Lower leg skin (tissue), 3 donors: ENCODE results near the gene PIAS4.

Experiments
- POLR2A ChIP-seq, 2 donors: fragments of 450-650 bp; IDR thresholded peaks; one replicate each; pipeline ENCODE4 v1.6.1; 2016 to 2017; ENCODE audit warnings: antibody characterized with exemption in 2 of 2, mild to moderate bottlenecking in 1 of 2, moderate library complexity in 1 of 2
- TF ChIP-seq, protein P1 (sequence below), 3 donors: fragments of 450-650 bp; IDR thresholded peaks; one replicate each; pipeline ENCODE4 v1.5.1; 2016; ENCODE audit warnings: antibody characterized with exemption in 3 of 3, mild to moderate bottlenecking in 3 of 3, moderate library complexity in 2 of 3

DNA sequence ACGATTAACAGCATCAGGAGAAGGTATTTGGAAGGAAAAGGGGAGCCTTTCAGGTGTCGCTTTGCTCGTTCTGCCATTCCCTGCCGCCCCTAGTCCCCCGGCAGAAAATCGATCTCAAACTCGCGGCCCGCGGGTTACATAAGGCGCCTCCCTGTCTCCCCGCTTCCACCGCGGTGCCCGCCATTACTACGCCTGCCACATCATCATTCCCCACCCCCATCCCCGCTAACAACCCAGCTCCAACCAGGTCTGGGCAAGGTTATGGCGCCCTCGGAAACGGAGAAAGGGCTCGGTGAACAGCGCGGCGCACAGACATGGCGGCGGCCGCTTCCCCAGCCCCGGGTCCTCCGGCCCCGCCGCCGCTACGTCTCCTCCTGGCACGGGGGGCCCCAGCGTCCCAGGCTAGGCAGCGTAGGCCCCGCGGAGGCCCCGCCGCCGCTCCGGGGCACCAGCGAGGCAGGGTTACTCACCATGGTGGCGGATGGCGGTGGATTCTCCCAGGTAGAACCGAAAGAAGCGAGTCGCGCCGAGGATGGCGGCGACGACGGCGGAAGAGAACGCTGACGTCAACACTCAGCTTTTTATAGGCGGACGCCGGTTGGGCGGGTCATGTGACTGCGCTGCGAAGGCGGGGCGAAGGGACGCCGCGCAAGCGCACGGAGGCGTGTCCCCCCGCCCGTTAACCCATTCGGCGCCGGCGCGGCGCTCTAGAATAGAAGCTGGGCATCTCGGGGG lies 22.5 kb upstream of the PIAS4 start, which contains the start of gene EEF2:
- TF ChIP-seq POLR2A (IDR thresholded peaks at IDR 0.05) = peak in 1 of 2 donors; percentile 98
- TF ChIP-seq, protein P1, sequence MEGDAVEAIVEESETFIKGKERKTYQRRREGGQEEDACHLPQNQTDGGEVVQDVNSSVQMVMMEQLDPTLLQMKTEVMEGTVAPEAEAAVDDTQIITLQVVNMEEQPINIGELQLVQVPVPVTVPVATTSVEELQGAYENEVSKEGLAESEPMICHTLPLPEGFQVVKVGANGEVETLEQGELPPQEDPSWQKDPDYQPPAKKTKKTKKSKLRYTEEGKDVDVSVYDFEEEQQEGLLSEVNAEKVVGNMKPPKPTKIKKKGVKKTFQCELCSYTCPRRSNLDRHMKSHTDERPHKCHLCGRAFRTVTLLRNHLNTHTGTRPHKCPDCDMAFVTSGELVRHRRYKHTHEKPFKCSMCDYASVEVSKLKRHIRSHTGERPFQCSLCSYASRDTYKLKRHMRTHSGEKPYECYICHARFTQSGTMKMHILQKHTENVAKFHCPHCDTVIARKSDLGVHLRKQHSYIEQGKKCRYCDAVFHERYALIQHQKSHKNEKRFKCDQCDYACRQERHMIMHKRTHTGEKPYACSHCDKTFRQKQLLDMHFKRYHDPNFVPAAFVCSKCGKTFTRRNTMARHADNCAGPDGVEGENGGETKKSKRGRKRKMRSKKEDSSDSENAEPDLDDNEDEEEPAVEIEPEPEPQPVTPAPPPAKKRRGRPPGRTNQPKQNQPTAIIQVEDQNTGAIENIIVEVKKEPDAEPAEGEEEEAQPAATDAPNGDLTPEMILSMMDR (IDR thresholded peaks at IDR 0.05) = peak in 1 of 3 donors; percentile 41
